ENCODE measurements around the gene TMEM98.

- no peak for TF ChIP-seq POLR2A (IDR thresholded peaks at IDR 0.05)
- no peak for TF ChIP-seq EP300 (IDR thresholded peaks at IDR 0.05)
- no peak for TF ChIP-seq CTCF (IDR thresholded peaks at IDR 0.05)
- no peak for TF ChIP-seq POLR2AphosphoS5 (IDR thresholded peaks at IDR 0.05)
Measured at GRCh38 chr17:32910769-32911168, 17.2 kb upstream of the TMEM98 start.
